RCC 7860 (cell line): ENCODE measurements around the gene ALG9.
A peak's percentile ranks its signal among the peaks of the same experiment; 100 is the strongest.
"Not testable (repeated sequence)": the region's sequence is repeated elsewhere in the genome, so short reads cannot be mapped to it uniquely, and the experiment has no call there.

Experiments used
- DNase-seq: peaks from one replicate; pipeline ENCODE4 v3.0.0-alpha.2; 2015; ENCODE audit warnings: low spot score
- FAIRE-seq: peaks from 2 replicates; lab custom pipeline; 2012; peaks lifted over from hg19 to GRCh38; lab: Jason Lieb, UNC

ALG9 gene

DNA sequence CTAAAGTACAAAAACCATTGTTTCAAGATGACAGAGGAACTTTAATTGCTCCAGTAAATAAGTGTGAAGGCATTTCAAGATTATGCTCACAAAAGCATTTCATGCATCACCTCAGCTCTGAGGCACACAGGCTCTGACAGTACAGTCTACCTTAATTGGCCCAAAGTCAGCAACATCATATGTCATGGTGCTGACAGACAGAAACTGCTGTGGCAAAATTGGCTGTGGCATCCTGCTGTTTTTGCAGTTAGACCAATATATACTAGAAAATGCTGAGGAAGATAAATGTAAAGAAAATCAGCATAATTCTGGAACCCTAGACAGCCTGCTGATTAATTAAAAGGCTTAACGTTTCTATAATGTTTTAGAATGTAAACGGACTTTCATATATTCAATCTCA is 70.2 kb downstream of the ALG9 start:
- DNase-seq (no peak), FAIRE-seq (no peak)

DNA sequence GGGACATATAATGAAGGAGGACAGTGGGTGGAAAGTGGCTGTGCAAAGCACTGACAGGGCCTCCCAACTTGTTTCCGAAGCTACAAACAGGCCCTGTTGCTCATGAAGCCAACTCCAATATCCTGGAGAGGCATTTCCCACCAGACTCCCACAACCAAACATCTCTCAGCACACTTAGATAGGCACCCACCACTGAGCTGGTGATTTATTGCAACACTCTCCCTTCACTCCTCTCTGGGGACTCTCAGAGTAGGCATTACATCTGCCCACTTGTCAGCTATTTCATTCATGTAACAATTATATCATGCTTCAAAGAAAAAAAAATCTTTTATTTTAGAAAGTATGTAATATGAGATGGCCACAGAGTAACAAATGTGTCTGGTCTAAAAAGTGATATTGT is 73.1 kb downstream of the ALG9 start:
- DNase-seq: no peak
- no peak for FAIRE-seq

DNA sequence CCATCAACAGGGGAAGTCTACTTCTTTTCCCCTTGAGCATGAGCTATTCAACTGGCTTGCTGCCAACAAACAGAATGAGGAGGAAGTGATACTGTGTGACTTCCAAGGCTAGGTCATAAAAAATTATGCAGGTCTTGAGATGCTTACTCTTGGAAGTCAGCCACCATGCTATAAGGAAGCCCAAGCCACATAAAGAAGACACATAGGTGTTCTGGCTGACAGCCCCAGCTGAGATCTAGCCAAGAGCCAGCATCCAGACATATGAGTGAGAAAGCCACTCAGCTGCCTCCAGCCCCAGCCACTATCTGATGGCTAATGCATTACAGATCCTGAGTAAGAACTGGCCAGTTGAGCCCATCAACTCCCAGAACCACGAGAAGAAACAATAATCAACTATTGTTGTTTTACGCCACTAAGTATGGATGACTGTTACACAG is 74.2 kb downstream of the ALG9 start:
- peak; percentile 48 for DNase-seq
- FAIRE-seq: no peak

DNA sequence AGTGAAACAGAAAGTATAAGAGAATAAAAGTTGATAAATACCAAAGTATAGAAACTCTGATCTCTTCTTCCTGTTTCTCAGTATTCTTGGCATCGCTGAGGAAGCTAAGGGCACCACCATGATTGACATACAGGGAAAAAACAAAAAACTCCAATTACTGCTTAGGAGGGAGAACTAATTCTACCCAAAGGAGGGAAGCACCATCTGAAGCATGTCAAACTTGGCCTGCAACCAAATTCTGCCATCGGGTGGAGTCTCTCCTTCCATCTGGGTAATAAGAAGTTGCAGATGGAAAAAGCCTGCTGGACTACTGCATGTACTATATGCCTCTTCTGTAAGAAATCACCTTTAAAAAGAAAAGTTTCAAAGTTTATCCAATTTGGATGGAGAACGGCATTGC is 74.7 kb downstream of the ALG9 start:
- FAIRE-seq (no peak), DNase-seq (no peak)

DNA sequence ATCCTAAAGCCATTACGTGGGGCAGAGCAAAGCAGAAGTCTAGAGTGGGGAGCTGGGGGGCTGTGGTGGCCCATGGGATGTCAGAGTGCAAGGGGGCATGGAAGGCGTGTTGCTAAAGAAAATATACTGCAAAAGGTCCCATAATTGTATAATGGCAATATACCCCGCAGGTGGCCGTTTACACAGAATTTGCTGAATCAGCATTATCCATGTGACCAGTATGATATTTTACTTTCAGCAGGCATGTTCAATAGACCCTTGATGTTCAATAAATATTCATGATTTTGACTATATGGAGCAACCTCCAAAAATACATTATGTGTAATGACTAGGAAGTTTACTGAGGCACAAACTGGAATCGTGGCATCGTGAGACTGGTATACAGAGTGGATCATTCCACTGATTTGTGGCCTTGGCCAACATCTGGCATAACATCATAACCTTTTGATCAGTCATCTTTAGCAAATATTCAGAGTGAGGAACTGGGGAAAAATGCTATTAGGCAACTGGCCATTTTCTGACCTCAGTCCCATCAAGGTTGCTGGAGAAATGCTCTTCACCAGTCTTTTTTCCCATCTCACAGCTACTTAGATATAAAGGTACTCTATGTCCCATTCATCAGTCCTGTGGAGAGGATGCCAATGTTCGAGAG is 75.9 kb downstream of the ALG9 start:
- FAIRE-seq (no peak), DNase-seq (no peak)

DNA sequence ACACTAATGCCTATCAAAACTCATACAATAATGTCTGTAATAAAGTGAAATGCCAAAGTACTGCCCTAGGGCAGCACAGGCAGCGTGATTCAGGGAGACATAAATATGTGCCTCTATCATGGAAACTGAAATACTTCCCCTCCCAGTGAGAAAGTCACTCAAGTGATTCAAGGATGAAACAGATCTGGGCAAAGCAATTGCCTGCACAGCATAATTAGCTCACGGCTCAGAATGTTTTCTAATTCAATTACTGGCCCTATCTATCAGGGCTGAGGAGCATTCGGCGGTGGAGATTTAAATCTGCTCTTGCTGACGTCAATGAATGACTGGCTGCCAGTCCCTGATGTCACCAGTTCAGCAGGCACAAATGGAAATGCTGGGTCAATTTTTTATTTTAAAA is 77.5 kb downstream of the ALG9 start:
- DNase-seq (no peak), FAIRE-seq (no peak)

DNA sequence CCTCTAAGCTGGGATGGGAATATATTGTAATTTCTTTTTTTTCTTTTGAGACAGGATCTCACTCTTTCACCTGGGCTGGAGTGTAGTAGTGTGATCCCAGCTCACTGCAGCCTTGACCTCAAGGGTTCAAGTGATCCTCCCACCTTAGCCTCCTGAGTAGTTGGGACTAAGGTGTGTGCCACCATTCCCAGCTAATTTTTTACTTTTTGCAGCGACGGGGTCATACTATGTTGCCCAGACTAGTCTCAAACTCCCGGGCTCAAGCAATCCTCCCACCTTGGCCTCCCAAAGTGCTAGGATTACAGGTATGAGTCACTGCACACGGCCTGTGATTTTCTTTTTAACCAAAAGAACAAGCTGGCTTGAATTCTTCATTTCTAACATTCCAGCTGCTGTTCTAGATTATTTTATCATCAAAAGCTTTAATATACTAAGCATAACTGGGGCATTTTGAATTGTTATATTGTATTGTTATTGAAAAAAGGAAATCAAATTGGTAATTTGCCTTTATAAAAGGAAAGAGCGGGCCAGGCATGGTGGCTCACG is 78.4 kb downstream of the ALG9 start:
- DNase-seq (no peak), FAIRE-seq (no peak)

DNA sequence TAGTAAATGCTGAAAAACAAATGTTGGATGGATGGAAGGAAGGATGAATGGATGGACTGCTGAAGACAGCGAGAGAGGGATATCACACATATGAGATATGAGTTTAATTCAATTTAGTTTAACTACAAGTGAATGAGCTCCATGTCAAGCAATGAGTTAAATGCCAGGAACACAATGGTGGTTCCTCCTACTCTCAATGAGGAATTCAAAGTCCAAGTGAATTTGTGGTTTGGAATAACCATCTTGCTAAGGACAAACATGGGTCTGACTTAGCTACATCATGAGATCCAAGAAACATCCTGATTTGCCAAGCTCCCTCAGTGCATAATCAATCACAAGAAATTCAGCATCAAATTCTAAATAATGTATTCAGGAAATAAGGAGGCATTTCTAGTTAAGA is 79.1 kb downstream of the ALG9 start:
- DNase-seq: no peak
- no peak for FAIRE-seq

DNA sequence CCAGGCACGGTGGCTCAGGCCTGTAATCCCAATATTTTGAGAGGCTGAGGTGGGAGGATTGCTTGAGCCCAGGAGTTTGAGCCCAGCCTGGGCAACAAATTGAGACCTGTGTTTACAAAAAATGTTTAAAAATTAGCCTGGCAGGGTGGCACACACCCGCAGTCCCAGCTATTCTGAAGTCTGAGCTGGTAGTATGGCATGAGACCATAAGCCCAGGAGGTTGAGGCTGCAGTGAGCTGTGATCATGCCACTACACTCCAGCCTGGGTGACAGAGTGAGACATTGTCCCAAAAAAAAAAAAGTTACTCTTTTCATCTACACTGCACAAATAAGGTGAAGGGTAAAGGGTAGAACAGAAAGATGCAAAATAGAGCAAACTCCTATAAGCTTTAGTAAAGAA is 82.9 kb downstream of the ALG9 start:
- FAIRE-seq: no peak
- no peak for DNase-seq

DNA sequence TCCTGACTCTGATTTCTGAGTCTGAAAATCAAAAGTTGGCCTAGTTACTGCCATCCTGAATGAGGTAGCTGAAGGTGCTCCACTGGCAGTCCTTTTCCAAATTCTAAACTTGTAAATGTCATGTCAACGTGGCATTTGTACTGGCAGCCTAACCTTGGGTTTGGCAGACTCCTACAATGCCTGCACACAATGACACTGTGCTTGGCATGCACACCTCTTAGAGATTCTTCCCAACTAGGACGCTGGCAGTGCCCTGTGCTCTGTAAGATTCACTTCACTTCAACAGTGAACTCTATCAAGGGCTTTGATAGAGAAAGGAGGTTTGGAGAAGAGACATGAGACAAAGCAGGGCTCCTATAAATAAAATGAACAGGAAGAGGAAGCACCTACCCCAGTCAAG is 83.3 kb downstream of the ALG9 start:
- FAIRE-seq (no peak), DNase-seq (no peak)

DNA sequence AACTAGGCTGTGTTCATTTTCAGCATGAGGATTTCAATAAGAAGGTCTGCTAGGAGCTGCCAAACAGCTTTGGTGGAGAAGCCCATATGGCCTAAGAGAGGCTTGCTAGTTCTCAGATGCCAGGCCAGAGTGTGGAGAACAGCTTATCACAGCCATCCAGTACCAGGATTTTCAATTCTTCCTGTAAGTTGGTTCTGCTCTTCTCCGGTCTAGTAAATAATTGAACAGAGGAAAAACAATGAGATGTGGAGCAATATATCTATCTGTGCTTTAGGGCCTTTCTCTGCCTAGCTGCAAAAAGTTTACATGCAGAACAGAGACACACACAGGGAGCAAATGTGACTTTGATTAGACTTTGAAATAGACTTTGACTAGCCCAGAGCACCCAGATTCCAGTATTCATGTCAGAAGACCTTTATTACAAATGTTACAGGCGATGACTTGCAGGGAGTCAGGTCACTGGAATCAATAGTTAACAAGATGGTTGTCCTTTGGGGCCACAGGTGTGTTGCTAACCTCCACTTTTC is 85.4 kb downstream of the ALG9 start:
- DNase-seq: no peak
- FAIRE-seq: no peak

DNA sequence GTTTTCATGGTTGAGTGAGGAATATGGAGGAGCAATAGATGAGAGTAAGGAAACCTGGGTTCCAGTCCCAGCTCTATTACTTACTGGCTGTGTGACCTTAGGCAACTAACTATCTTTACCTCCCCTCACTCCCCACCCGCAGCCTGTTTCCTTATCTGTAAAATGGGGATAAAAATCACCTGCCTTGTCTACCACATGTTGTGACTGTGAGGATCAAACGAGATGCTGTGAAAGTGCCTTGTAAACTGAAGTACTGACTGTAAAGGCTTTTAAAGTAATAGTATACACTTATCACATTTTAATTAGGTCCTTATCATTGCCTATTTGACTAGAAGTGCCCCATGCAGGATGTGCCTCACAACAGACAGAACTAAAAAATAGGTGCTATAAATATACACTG is 86.3 kb downstream of the ALG9 start:
- no peak for DNase-seq
- no peak for FAIRE-seq

DNA sequence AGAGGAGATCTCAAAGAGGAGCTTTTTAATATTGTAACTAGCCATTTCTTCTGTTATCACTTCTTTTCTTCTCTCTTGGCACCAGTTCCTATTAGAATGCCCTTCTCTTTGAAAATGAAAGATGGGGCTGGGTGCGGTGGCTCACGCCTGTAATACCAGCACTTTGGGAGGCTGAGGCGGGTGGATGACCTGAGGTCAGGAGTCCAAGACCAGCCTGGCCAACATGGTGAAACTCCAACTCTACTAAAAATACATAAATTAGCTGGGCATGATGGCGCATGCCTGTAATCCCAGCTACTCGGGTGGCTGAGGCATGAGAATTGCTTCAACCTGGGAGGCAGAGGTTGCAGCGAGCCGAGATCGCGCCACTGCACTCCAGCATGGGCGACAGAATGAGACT is 87.1 kb downstream of the ALG9 start:
- not testable (repeated sequence) for DNase-seq, FAIRE-seq

DNA sequence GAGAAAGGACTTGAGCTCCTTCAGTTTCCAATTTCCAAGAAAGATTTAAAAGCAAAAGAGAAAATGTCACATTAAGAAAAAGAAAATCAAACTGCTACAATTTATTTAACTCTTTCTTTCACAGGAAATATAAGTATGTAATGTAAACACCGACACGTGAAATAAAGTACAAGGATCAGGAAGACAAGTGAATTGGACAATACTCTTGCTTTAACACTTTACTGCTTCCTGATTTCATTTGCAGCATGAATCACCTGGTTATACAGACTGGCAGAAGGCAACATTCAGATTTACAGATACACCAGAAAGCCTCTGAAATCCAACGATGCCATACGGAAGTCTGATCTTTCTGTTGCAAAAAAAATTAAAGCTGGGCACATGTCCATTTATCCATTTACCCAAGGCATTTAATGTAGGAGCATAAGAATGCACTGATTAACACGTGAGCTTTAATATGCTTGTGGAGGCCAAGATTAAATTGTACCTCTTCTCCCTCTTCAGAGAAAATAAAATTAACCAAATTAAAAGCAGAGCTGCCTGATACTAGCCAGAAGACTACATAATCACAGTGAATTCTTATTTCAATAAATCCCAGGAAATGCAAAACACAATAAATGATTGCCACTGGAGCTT is 89.2 kb downstream of the ALG9 start:
- FAIRE-seq (no peak), DNase-seq (no peak)

DNA sequence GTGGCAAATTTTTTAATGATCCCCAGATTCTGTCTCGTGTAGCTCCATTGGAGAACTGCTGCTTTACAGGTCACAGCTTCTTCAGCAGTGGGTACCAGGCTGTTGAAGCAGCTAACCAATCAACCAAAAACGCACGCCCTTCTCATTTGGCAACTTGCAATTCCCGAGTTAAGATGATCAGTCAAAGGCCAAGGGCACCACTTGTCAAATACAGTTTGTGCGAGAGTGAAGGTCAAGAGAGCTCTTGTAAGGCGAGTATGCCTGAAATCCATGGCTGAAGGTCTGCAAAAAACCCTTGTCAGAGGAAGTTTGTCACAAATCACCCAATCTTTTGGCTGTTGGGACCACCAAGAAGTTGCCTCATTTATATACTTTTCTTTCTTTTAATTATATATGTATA is 92.3 kb downstream of the ALG9 start:
- FAIRE-seq (no peak), DNase-seq (no peak)

DNA sequence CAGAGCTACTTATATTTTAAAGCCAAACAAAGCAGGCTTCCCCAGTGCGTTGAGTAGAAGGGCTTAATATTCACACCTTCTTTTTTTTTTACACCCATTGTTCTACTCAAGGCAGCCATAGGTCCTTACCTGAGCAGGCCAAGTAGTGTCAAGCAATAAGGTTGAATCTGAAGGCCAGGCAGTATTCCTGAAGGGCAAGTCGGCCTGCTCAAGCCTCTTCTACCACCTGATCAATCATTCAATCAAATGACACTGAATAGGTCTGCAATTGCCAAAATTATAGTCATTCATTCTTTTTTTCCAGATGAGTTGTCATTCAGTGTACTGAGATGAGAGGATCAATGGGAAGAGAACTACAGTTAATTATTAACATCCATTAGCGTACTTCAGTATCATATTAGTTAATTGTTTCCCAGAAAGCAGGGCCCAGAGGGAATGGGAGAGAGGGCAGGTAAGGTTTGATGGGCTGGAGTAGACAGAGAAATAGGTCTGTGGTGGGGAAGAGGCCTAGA is 93.3 kb downstream of the ALG9 start:
- no peak for FAIRE-seq
- DNase-seq: no peak

DNA sequence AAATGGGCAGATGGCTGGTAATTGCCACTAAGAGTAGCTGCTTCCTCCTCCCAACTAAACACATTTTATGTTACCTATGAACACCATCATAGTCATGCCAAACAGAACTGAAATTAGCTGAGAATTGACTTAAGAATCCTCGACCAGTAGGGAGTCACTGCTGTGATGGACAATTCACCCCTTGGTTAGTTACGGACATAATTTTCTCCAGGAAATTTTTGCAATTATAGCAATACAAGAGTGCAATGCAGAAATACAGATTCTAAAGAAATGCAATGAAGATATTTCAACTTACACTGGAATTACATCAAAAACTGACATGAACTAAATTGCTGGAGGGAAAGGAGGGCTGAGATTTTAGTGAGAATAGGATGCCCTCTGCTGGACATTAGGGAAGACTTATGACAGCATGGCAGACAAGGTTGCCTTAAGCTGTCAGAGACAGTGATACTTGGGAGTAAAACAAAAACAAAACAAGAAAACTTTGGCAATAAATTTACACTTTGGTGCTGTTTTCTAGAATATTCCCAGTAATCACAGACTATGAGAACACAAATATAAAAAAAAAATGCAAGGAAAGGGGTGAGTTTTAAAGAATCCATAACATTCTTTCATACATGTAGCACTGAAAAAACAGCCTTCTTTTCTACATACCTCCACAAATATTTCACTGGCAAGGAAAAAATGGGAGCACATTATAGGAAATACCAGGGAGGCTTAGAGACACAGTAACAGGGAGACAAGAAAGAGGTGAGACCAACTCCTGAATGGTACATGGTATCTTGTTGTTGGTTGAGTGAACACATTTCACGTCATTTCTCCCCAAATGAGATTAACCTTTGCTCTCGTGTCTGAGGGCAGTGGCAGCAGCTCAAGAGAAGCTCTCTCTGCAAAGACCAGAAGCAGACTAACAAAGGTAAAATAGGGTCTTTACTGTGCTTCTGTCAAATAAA is 94.0 kb downstream of the ALG9 start:
- DNase-seq (peak; percentile 44), FAIRE-seq (peak; percentile 67)

DNA sequence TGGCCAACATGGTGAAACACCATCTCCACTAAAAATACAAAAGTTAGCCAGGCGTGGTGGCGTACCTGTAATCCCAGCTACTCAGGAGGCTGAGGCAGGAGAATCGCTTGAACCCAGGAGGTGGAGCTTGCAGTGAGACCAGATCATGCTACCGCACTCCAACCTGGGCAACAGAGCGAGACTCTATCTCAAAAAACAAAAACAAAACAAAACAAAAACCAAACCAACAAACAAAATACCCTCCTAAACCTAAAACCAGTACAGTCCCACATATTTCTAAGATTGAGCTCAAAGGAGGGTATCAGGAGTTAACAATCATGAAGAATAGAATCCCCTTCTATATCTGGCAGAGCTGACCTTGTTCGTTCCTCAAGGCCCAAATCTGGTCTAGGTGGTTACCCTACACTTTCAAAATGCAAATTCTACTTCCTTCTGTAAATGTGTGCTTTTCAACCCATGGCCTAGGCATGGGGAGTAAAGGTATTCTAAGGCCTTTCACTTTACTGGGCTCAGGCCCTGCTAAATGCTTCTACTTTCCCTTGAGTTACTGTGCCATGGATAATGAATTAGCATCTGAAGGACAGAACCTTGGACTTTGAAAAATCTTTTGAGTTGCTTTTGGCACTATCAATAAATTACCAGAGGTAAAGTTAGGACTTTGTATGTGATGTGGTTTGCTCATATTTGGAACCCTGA is 94.8 kb downstream of the ALG9 start:
- DNase-seq (no peak), FAIRE-seq (no peak)

DNA sequence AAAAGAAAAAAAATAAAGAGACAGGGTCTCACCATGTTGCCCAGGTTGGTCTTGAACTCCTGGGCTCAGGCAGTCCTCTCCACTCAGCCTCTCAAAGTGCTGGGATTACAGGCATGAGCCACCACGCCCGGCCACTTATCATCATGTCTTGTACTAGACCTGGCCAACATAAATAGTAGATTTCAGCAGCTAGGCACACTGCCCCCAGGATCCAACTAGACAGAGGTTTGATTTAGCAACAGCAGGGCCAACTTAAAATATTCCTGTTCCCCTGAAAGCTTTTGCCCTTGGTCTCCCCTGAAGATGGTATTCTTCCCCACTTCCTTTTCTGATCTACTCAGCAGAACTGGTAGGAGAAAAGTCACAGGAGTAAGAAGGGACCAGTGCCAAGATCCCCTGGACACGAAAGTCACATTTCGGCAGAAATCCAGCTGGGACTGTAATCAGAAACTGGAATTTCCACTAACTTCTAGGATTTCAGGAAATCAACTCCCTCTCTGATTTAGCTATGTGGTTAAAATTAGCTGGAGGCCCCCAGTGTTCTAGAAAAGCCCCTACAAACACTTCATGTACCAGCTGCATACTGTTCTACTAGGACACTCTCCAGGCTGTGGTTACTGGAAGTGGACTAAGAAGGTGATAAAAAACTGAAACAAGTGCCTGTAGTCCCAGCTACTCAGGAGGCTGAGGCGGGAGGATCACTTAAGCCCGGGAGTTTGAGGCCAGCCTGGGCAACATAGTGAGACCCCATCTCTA is 96.2 kb downstream of the ALG9 start:
- FAIRE-seq (no peak), DNase-seq (no peak)

DNA sequence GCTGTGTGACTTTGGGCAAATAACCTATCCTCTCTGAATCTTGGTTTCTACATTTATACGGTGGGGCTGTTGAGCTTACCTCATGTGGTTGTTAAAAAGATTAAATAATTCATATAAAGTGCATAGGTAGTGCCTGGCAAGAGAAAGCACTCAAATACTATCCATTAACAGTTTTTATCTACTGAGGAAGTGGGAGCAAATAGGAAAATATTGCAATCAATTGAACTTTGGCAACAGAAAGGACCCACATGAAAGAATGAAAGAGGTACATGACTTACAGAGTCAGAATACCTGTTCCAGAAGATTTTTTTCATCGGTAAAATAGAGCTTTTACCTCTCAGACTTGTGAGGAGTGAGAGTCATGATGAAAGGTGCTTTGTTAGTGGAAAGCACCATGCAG is 98.8 kb downstream of the ALG9 start:
- FAIRE-seq (no peak), DNase-seq (no peak)
